ENCODE results near the gene GPR108.
"Not testable (repeated sequence)": the region's sequence is repeated elsewhere in the genome, so short reads cannot be mapped to it uniquely, and the experiment has no call there.

Gene GPR108

GRCh38 chr19:6721138-6721474 is 16.3 kb downstream of the GPR108 start:
- no peak for DNase-seq

DNA sequence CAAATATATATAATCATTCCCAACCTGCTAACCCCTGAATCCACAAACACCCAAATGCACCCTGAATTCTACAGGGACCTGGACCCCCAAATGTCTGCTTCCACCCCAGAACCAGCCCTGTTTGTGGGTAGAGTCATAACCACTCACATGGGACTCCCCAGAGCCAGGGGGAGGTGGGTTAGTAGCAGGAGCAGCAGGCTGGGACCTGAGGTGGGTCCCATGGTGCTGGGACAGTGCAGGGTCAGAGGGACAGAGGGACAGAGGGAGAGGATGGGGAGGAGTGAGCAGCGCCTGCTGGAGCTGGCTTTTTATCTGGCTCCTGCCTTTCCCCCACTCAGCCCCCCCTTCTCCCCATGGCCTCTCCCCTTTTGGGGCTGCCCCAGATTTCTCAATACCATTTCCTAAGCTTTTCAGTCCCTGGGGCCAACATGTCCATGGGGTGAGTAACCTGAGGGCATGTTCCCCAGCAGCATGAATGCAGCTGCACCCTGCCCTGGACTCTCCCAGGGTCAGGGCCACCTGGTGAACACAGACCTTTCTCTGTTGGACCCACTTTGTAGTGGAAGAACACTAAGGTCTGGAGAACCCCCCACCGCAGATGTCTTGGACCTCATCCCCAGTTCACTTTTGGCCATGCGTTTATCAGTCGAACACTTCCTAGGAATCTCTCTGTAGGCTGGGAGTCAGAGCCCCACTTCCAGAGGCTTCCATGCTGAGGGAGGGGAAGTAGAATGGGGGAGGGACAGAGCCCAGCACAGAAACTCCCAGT is 16.8 kb downstream of the GPR108 start, which contains the start of gene C3:
TSS of gene C3 (minus strand) at position 282 of the 769 bp plus-strand sequence. CDS start at position 221, 61 bp downstream.
- DNase-seq, result peak in 8 of 56 donors; percentile 7 to 27 (median 15)

DNA sequence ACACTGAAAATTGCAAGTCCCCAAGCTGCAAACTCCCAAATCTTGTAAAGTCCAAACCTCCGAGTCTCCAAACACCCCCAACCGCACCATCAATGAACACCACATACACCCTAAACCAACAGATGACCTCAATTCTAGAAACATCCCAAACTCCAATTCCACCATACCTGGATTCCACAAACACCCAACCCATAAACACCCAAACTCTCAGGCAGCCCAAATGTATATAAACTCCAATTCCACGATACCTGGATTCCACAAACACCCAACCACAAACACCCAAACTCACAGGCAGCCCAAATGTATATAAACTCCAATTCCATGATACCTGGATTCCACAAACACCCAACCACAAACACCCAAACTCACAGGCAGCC is 17.4 kb downstream of the GPR108 start:
- no peak for DNase-seq

- peak in 3 of 56 donors; percentile 7 to 26 (median 15) for DNase-seq
Measured at GRCh38 chr19:6719540-6719861, 17.9 kb downstream of the GPR108 start.

DNA sequence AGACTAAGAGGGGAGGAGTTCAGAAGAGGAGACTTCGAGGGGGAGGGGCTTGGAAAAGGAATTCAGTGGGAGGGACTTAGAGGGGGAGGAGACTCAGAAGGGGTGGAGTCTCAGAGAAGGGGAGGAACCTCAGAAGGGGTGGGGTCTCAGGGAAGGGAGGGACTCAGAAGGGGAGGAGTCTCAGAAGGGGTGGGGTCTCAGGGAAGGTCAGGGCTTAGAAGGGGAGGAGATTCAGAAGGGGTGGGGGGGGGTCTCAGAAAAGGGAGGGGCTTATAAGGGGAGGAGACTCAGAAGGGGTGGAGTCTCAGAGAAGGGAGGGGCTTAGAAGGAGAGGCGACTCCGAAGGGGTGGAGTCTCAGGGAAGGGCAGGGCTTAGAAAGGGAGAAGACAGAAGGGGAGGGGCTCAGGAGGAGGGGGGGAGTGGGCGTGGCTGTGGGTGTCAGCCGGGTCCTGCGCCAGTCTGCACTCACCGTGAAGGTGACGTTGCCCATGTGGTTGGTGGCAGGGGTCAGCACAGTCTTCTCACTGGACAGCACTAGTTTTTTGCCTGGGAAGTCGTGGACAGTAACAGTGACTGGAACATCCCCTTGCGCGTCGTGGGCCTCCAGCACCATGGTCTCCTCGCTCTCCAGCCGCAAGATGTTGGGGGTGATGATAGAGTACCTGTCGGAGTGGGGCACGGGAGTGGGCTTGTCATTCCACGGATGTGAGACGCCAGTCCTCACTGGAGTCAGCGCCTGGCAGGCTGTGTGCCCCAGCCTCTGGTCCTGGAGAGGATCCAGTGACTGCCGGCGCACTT is 18.4 kb downstream of the GPR108 start:
- peak in 28 of 56 donors; percentile 7 to 72 (median 36) for DNase-seq

DNA sequence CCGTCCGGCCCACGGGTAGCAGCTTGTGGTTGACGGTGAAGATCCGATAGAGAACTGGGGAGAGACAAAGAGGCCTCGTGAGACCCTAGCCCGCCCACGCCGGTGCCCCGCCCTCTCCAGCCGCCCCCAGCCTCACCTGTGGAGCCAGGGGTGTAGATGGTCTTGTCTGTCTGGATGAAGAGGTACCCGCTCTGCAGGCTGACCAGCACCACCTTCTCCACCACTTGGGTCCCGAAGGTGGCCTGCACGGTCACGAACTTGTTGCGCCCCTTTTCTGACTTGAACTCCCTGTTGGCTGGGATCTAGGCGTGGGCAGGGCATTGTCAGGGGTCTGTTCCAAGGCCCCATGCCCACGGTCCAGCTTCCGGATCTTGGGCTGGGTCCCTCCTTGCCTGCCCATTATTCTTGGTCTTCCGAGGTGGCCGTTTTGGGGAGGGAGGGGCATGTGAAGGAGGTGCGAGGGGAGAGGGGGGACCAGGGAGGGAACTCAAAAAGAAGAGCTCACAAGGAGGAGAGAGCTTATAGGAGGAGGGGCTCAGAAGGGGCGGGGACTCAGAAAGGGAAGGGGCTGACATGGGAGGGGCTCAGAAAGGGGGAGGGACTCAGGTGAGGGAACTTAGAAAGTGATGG is 19.2 kb downstream of the GPR108 start:
- DNase-seq, result no peak

- no peak for DNase-seq
Measured at GRCh38 chr19:6717441-6717971, 19.9 kb downstream of the GPR108 start.

DNA sequence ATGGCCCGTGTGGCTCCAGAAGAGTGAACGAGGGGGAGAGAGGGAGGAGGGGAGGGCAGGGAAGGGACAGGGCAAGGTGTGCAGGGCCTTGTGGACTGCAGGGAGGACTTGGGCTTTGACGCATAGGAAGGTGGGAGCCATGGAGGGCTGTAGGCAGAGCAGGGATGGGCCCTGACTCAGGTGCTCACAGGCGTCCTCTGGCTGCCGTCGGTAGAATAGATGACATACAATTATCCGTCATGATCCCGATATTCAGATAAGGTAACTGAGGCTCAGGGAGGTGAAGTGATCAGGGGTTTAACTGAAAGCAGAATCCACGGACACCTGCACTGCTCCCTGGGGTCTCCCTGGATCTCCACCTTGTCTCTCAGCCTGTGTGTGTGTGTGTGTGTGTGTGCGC is 20.3 kb downstream of the GPR108 start:
- DNase-seq, result no peak

DNA sequence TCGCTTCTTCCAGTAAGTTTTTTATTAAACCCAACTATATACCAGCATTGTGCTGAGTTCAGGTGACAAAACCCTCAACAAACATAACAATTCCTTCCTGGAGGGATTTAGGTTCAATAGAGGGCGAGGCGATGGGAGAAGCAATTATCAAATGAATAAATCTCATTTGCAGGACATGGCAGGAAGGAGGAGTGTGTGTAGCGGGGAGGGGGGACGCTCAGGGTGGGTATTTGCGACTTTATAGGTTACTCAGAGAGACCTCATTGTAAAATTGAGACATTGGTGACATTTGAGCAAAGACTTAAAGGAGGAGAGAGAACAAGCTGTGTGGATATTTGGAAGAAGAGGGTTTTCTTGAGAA is 20.8 kb downstream of the GPR108 start:
- DNase-seq, result no peak

DNA sequence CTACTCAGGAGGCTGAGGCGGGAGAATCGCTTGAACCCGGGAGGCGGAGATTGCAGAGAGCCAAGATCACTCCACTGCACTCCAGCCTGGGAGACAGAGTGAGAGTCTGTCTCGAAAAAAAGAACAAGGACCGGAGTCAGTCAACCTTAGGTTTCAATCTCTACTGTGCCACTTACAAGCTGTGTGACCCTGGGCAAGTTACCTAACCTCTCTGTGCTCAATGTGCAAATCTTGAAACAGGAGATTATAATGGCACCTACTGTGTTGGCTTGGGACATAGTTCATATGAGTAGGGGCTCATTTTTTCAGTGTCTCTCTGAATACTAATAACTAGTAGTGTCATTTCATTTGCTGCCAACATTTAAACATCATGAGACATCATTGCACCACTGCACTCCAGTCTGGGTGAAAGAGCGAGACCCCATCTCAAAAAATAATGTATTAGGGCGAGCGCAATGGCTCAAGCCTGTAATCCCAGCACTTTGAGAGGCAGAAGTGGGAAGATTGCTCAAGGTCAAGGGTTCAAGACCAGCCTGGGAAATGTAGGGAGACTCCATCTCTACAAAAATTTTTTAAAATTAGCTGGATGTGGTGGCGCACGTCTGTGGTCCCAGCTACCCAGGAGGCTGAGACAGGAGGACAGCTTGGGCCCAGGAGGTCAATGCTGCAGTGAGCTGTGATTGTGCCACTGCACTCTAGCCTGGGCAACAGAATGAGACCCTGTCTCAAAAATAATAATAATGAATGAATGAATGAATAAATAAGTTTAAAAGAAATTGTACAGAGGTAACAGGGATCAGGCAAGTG is 22.4 kb downstream of the GPR108 start:
- no peak for DNase-seq

DNA sequence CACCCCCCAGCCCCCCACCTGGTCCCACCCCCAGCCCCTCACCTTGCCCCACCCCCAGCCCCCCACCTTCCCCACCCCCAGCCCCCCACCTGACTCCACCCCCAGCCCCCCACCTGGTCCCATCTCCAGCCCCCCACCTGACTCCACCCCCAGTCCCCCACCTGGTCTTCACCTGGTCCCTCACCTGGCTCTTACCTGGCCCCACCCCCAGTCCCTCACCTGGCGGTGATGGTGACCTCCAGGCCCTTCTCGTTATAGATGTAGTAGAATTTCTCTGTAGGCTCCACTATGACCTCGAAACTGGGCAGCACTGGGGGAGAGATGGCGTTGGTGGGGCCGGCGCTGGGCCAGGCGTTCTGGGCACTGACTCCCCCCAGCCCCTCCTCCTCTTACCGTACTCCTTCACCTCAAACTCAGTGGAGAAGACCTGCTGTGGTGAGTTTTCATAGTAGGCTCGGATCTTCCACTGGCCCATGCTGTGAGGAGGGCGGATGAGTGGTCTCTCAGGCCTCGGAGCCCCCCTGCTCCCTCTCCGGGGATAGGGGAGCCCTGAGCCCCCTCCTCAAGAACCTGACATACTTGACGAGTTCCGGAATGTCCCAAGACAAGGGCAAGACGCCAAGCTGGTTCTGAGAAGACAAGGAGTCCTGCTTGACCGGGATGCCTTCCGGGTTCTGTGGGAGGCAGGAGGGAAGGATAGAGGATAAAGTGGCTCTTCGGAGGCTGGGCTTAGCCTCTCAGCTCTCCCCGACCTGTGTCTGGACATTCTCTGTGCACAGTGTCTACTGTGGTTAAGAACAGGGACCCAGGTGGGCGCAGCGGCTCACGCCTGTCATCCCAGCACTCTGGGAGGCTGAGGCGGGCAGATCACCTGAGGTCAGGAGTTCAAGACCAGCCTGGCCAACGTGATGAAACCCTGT is 23.3 kb downstream of the GPR108 start:
- no peak for DNase-seq

- no peak for DNase-seq
Measured at GRCh38 chr19:6712692-6713670, 24.4 kb downstream of the GPR108 start.

DNA sequence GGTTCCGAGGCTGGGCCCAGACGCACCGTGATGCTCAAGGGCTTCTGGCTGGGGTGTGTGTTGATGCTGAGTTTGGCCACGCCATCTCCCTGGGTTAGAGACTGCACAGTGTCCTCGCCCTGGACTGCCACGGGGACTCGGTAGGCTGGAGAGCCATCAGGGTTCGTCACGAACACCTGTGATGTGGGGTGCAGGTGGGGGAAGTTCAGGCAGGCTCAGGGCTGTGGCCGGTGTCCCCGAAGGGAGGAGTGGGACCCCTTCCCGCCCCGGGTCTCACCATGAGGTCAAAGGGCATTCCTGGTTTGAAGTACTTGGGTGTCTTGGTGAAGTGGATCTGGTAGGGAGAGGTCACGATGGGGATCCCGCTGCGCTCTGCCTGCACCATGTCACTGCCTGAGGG is 25.1 kb downstream of the GPR108 start:
- no peak for DNase-seq

- no peak for DNase-seq
Measured at GRCh38 chr19:6711605-6712004, 25.8 kb downstream of the GPR108 start.

- DNase-seq, result no peak
Measured at GRCh38 chr19:6711078-6711361, 26.4 kb downstream of the GPR108 start.

DNA sequence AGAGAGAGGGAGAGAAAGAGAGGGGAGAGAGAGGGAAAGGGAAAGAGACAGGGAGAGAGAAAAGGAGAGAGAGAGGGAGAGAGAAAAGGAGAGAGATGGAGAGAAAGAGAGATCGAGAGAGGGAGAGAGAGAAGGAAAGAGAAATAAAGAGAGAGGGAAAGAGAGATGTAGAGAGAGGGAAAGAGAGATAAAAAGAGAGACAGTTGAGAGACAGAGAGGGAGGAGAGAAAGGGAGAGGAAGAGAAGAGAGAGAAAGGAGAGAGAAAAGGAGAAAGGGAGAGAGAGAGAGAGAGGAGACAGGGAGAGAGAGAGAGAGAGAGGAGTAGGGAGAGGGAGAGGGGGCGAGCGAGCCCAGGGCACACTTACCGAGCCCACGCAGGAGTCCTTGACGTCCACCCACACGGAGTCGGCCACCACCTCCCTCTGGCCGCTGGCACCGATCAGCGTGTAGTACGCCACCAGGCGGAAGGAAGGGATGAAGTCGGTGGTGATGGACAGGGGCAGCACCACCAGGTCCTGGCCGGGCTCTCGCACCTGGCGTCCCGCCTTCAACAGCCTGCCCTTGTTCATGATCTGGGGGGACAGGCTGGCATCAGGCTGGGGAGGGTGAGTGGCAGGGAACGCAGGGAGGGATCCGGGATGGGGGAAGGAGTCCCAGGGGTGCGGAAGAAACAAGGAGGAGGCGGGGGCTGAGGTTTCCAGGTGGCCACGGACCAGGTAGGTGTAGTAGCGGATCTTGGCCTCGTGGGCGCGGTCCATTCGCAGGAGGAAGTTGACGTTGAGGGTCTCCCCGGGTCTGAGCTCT is 26.9 kb downstream of the GPR108 start:
- no peak for DNase-seq

DNA sequence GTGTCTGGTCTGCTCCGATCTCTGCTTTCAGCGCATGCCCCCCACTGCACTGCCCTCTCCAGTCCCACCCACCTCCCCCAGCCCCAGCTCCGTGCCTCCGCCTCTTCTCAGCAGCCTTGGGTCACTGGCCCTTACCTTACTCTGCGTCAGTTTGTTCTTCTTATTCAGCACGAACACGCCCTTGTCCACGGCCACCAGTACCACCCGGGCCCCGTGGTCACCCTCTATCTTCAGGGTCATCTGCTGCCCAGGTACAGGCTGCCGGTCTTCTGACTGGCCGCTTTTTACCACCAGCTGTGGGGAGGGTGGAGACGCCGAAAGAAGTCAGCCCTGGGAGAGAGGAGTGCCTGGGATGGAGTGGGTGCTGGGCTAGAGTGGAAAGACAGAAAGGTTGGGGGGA is 27.8 kb downstream of the GPR108 start:
- DNase-seq, result no peak

DNA sequence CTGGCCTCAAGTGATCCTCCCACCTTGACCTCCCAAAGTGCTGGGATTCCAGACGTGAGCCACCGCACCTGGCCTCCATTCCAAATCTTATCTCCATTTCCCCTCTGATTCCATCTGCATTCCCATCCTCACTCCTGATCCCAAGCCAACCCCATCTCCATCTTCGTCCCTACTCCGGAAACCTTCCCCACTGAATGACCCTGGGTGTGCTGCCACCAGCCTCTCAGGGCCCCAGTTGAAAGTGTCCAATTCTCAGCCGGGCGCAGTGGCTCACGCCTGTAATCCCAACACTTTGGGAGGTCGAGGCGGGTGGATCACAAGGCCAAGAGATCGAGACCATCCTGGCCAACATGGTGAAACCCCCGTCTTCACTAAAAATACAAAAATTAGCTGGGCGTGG is 28.5 kb downstream of the GPR108 start:
- not testable (repeated sequence) for DNase-seq

All from amygdala (tissue), 56 donors.